T-cell (primary cell): ENCODE results near the gene AAGAB. TPM values are rescaled to one million over a fixed set of nuclear protein-coding genes. Genes with fewer than 3 reads are reported as not detected.
"Not testable (repeated sequence)": the region's sequence is repeated elsewhere in the genome, so short reads cannot be mapped to it uniquely, and the experiment has no call there.

Experiments
- ATAC-seq, 4 experiments: fragments of 200-7000 bp in 3 of 4; fragments of 150-1000 bp in 1 of 4; cut with Tn5 transposase; replicated peaks in 1 of 4; 1 replicate in 3 of 4; 2 replicates in 1 of 4; pipeline ENCODE4 v1.10.0; 2021; ENCODE audit warnings: moderate library complexity in 3 of 4, mild to moderate bottlenecking in 2 of 4, moderate number of reproducible peaks in 1 of 4
- CTCF ChIA-PET, 2 donors: fragments of 300-600 bp; sonication (Branson Sonifier 250); formaldehyde crosslinking; loops; one replicate each; lab custom pipeline; 2022; ENCODE audit warnings: antibody characterized with exemption in 2 of 2; lab: Charles Lee
- POLR2A ChIA-PET, 2 donors: fragments of 300-600 bp; sonication (Branson Sonifier 250); formaldehyde crosslinking; loops; one replicate each; lab custom pipeline; 2022; ENCODE audit warnings: antibody characterized with exemption in 2 of 2; lab: Charles Lee
- DNase-seq, 35 experiments: peaks; one replicate each; pipeline versions ENCODE4 v3.0.0 to v3.0.0-alpha.2; 2013 to 2023
- H3K27ac ChIP-seq: one replicate; pipeline ENCODE4 v1.5.1; 2013; ENCODE audit warnings: low read length
- H3K27me3 ChIP-seq, 2 experiments: replicated peaks in 1 of 2; 1 replicate in 1 of 2; 2 replicates in 1 of 2; pipeline versions ENCODE4 v1.6.1 to v1.7.0; 2013; ENCODE audit warnings: low read length in 1 of 2, mixed read lengths in 1 of 2; ENCODE audit not compliant: control insufficient read depth in 2 of 2, insufficient read depth in 2 of 2; ENCODE audit errors: extremely low read depth in 1 of 2
- H3K36me3 ChIP-seq, 2 donors: 1 replicate in 1 of 2; 2 replicates in 1 of 2; pipeline versions ENCODE4 v1.6.1 to v1.7.0; 2013; ENCODE audit warnings: low read length in 1 of 2; ENCODE audit not compliant: control insufficient read depth in 2 of 2, insufficient read depth in 1 of 2; ENCODE audit errors: extremely low read depth in 1 of 2
- H3K4me1 ChIP-seq, 2 experiments: 1 replicate in 1 of 2; 2 replicates in 1 of 2; pipeline versions ENCODE4 v1.6.1 to v1.7.0; 2013; ENCODE audit warnings: low read length in 2 of 2, mixed read lengths in 1 of 2; ENCODE audit not compliant: insufficient read depth in 2 of 2, control insufficient read depth in 1 of 2; ENCODE audit errors: extremely low read depth in 1 of 2
- H3K4me3 ChIP-seq, 2 donors: 1 replicate in 1 of 2; 2 replicates in 1 of 2; pipeline versions ENCODE4 v1.5.1 to v1.7.0; 2013; ENCODE audit warnings: mild to moderate bottlenecking in 2 of 2, low read length in 1 of 2, moderate library complexity in 1 of 2; ENCODE audit not compliant: control insufficient read depth in 1 of 2; ENCODE audit errors: extremely low read depth in 1 of 2
- H3K9me3 ChIP-seq: 2 replicates; pipeline ENCODE4 v1.7.0; 2013
- H3K27ac Mint-ChIP-seq, 2 donors: one replicate each; pipeline ENCODE4 v1.8.0; 2020 to 2021; ENCODE audit warnings: mild to moderate bottlenecking in 2 of 2, mixed read lengths in 2 of 2
- H3K27me3 Mint-ChIP-seq, 2 donors: one replicate each; pipeline ENCODE4 v1.8.0; 2021 to 2022; ENCODE audit warnings: mixed read lengths in 2 of 2
- H3K36me3 Mint-ChIP-seq: one replicate; pipeline ENCODE4 v1.8.0; 2021; ENCODE audit warnings: mixed read lengths
- H3K4me1 Mint-ChIP-seq, 3 donors: one replicate each; pipeline ENCODE4 v1.8.0; 2020 to 2022; ENCODE audit warnings: mixed read lengths in 3 of 3, mild to moderate bottlenecking in 1 of 3
- H3K4me3 Mint-ChIP-seq, 3 donors: one replicate each; pipeline ENCODE4 v1.8.0; 2020 to 2022; ENCODE audit warnings: mild to moderate bottlenecking in 3 of 3, mixed read lengths in 3 of 3, moderate library complexity in 3 of 3
- H3K9me3 Mint-ChIP-seq, 3 donors: one replicate each; pipeline ENCODE4 v1.8.0; 2020 to 2022; ENCODE audit warnings: mixed read lengths in 3 of 3
- WGBS: methylation state at CpG from one replicate; pipeline ENCODE4 v1.1.5; 2013; ENCODE audit warnings: missing lambda C conversion rate; ENCODE audit not compliant: insufficient coverage; 5-methylcytosine and 5-hydroxymethylcytosine counted together
- total RNA-seq, 35 experiments: library from RNA in 6 of 35; stranded (reverse) in 6 of 35; fragments of 120-200 nt in 1 of 35; gene quantifications; one replicate each; pipeline versions ENCODE4 v1.2.1 to v1.2.4 and lab custom pipeline; 2013 to 2026

Gene AAGAB
- total RNA-seq, 5 donors from 2014 or later (not counting 1 experiment from before 2014, with no cell fraction given) = 21.9 to 28.4 (median 23.6) TPM

GRCh38 chr15:67246606-67247005 lies 7.9 kb downstream of the AAGAB start:
- H3K36me3 Mint-ChIP-seq = peaks cover 35% of the 10 kb centered on the region
- CTCF ChIA-PET = interaction anchor here in 1 of 2 donors (1.0 kb wide), 1 partner anchor 58 kb away, joined by 3 read pairs; no protein-coding TSS in a partner anchor
- H3K27ac Mint-ChIP-seq, H3K9me3 ChIP-seq, H3K4me3 ChIP-seq, H3K36me3 ChIP-seq, H3K4me1 ChIP-seq, H3K9me3 Mint-ChIP-seq, H3K4me3 Mint-ChIP-seq, H3K27me3 Mint-ChIP-seq, ATAC-seq, H3K27me3 ChIP-seq, H3K27ac ChIP-seq: not testable (repeated sequence)
- POLR2A ChIA-PET = interaction anchor here in 1 of 2 donors (0.8 kb wide), 1 partner anchor 9 kb away, joined by 3 read pairs; no protein-coding TSS in a partner anchor
- 100% methylated on average over 4 of the region's 5 CpGs for WGBS
- peaks cover 51 to 56% (median 51%) of the 10 kb centered on the region in 3 donors for H3K4me1 Mint-ChIP-seq
- DNase-seq = peak in 2 of 35 experiments; percentile 8 to 14

GRCh38 chr15:67244971-67245478 lies 9.4 kb downstream of the AAGAB start:
- H3K27ac Mint-ChIP-seq = no peak overlapping the region
- H3K9me3 Mint-ChIP-seq = peaks cover 3 to 6% (median 4%) of the 10 kb centered on the region in 3 donors
- Histone ChIP-seq H3K4me1 (peaks cover 3 to 15% of the 10 kb centered on the region in 2 experiments), H3K27me3 (no peaks in the 10 kb centered on the region), H3K27ac (no peak overlapping the region), H3K4me3 (no peak overlapping the region), H3K9me3 (no peaks in the 10 kb centered on the region), H3K36me3 (peaks cover 0 to 4% of the 10 kb centered on the region in 2 donors)
- no peak for DNase-seq
- H3K36me3 Mint-ChIP-seq = peaks cover 35% of the 10 kb centered on the region
- no CpG with 5 or more reads among the region's 3 CpGs for WGBS
- ChIA-PET CTCF (no interaction called here), POLR2A (no interaction called here)
- H3K27me3 Mint-ChIP-seq = no peaks in the 10 kb centered on the region
- ATAC-seq = no peak
- no peak overlapping the region for H3K4me3 Mint-ChIP-seq
- peaks cover 58 to 67% (median 58%) of the 10 kb centered on the region in 3 donors for H3K4me1 Mint-ChIP-seq

- Histone ChIP-seq H3K4me1 (peaks cover 3 to 15% of the 10 kb centered on the region in 2 experiments), H3K4me3 (no peak overlapping the region), H3K27me3 (no peaks in the 10 kb centered on the region), H3K9me3 (no peaks in the 10 kb centered on the region), H3K27ac (peak overlapping the region; percentile 4), H3K36me3 (no peaks in the 10 kb centered on the region)
- ChIA-PET CTCF (interaction anchor here in 1 of 2 donors (0.6 kb wide), 2 partner anchors 133 to 136 kb away, joined by 4 to 5 read pairs; no protein-coding TSS in a partner anchor), POLR2A (interaction anchor here (0.6 to 0.7 kb wide), 3 partner anchors 40 to 1053 kb away, joined by 6 to 11 read pairs (median 7); no protein-coding TSS in a partner anchor)
- Mint-ChIP-seq H3K27me3 (no peaks in the 10 kb centered on the region), H3K4me3 (peak overlapping the region in 1 of 3 donors; percentile 27), H3K9me3 (peaks cover 3 to 6% (median 4%) of the 10 kb centered on the region in 3 donors), H3K4me1 (peaks cover 59 to 61% (median 60%) of the 10 kb centered on the region in 3 donors), H3K36me3 (peaks cover 28% of the 10 kb centered on the region), H3K27ac (peak overlapping the region; percentile 53 to 75)
- DNase-seq (no peak), ATAC-seq (no peak)
- 15% methylated on average over 2 of the region's 3 CpGs for WGBS
Observed at GRCh38 chr15:67242708-67243111, 11.8 kb downstream of the AAGAB start.

GRCh38 chr15:67241132-67241855 lies 13.2 kb downstream of the AAGAB start:
- Histone ChIP-seq H3K4me3 (peak overlapping the region in 1 of 2 donors; percentile 22), H3K27me3 (no peaks in the 10 kb centered on the region), H3K36me3 (peaks cover 0 to 1% of the 10 kb centered on the region in 2 donors), H3K27ac (peak overlapping the region; percentile 59), H3K9me3 (no peaks in the 10 kb centered on the region), H3K4me1 (peaks cover 3 to 15% of the 10 kb centered on the region in 2 experiments)
- CTCF ChIA-PET = interaction anchor here in 1 of 2 donors (0.5 to 2.7 kb wide), 6 partner anchors 14 to 634 kb away, joined by 3 to 16 read pairs (median 6); partner anchors contain the start of genes AAGAB and IQCH
- Mint-ChIP-seq H3K36me3 (peaks cover 20% of the 10 kb centered on the region), H3K4me1 (peaks cover 61 to 67% (median 65%) of the 10 kb centered on the region in 3 donors), H3K4me3 (peak overlapping the region; percentile 21 to 50 (median 42)), H3K9me3 (no peaks in the 10 kb centered on the region), H3K27me3 (no peaks in the 10 kb centered on the region), H3K27ac (peak overlapping the region; percentile 64 to 89)
- POLR2A ChIA-PET = no interaction called here
- 37% methylated on average over 2 of the region's 4 CpGs for WGBS
- peak; percentile 46 to 77 (median 61) for ATAC-seq
- peak in 1 of 35 experiments; percentile 35 for DNase-seq

GRCh38 chr15:67240235-67241131 lies 14.0 kb downstream of the AAGAB start:
- ATAC-seq = peak; percentile 62 to 74 (median 69)
- no peaks in the 10 kb centered on the region for H3K9me3 ChIP-seq
- Mint-ChIP-seq H3K36me3 (peaks cover 21% of the 10 kb centered on the region), H3K27me3 (no peaks in the 10 kb centered on the region), H3K4me3 (peak overlapping the region; percentile 21 to 50 (median 42)), H3K4me1 (peaks cover 59 to 67% (median 62%) of the 10 kb centered on the region in 3 donors), H3K9me3 (no peaks in the 10 kb centered on the region), H3K27ac (peak overlapping the region; percentile 64 to 89)
- DNase-seq = peak in 19 of 35 experiments; percentile 6 to 58 (median 15)
- H3K27ac ChIP-seq = peak overlapping the region; percentile 59
- no peaks in the 10 kb centered on the region for H3K27me3 ChIP-seq
- peaks cover 0 to 6% of the 10 kb centered on the region in 2 donors for H3K36me3 ChIP-seq
- H3K4me1 ChIP-seq = peaks cover 3 to 15% of the 10 kb centered on the region in 2 experiments
- ChIA-PET CTCF (interaction anchor here (0.5 to 2.7 kb wide), 14 partner anchors 10 to 917 kb away, joined by 3 to 16 read pairs (median 4); partner anchors contain the start of genes AAGAB (in 1 of the 2) and IQCH (in 1 of the 2)), POLR2A (interaction anchor here in 1 of 2 donors (0.6 to 0.7 kb wide), 2 partner anchors 135 to 1037 kb away, joined by 3 to 4 read pairs; partner anchors contain the start of gene FEM1B)
- H3K4me3 ChIP-seq = no peak overlapping the region
- WGBS = 40% methylated on average over 1 of the region's 3 CpGs
